HG02642 (cell line): ENCODE data around the gene AVL9.

ENCODE experiments used
- ATAC-seq: cut with Tn5 transposase; IDR thresholded peaks from one replicate; pipeline ENCODE4 v1.9.1; 2021; ENCODE audit warnings: mild to moderate bottlenecking; ENCODE audit not compliant: unreplicated experiment, poor library complexity

AVL9 gene

GRCh38 chr7:32532716-32533115 is 37.4 kb downstream of the AVL9 start:
- ATAC-seq: no peak

GRCh38 chr7:32533276-32534029 is 38.2 kb downstream of the AVL9 start:
- no peak for ATAC-seq

- ATAC-seq: no peak
Observed at GRCh38 chr7:32535162-32535702, 39.9 kb downstream of the AVL9 start.

GRCh38 chr7:32536016-32536415 is 40.7 kb downstream of the AVL9 start:
- ATAC-seq: no peak

- ATAC-seq: no peak
Observed at GRCh38 chr7:32536585-32536984, 41.3 kb downstream of the AVL9 start.

- no peak for ATAC-seq
Observed at GRCh38 chr7:32537760-32538159, 42.5 kb downstream of the AVL9 start.

GRCh38 chr7:32539366-32539765 is 44.1 kb downstream of the AVL9 start:
- ATAC-seq: no peak

GRCh38 chr7:32539919-32540531 is 44.7 kb downstream of the AVL9 start:
- ATAC-seq: no peak

- ATAC-seq: no peak
Observed at GRCh38 chr7:32542595-32542994, 47.3 kb downstream of the AVL9 start.

- ATAC-seq: no peak
Observed at GRCh38 chr7:32559480-32559879, 64.2 kb downstream of the AVL9 start.

GRCh38 chr7:32560075-32560474 is 64.8 kb downstream of the AVL9 start:
- no peak for ATAC-seq

GRCh38 chr7:32561613-32562012 is 66.3 kb downstream of the AVL9 start:
- ATAC-seq: no peak

GRCh38 chr7:32564542-32564941 is 69.3 kb downstream of the AVL9 start:
- no peak for ATAC-seq

- no peak for ATAC-seq
Observed at GRCh38 chr7:32569388-32570289, 74.3 kb downstream of the AVL9 start.

GRCh38 chr7:32573110-32573687 is 77.9 kb downstream of the AVL9 start:
- ATAC-seq: no peak

- no peak for ATAC-seq
Observed at GRCh38 chr7:32574626-32575025, 79.3 kb downstream of the AVL9 start.

GRCh38 chr7:32577421-32577820 is 82.1 kb downstream of the AVL9 start:
- ATAC-seq: no peak

- ATAC-seq: no peak
Observed at GRCh38 chr7:32579776-32580175, 84.5 kb downstream of the AVL9 start.

GRCh38 chr7:32580646-32581045 is 85.4 kb downstream of the AVL9 start:
- ATAC-seq: no peak

- ATAC-seq: no peak
Observed at GRCh38 chr7:32582036-32582435, 86.7 kb downstream of the AVL9 start.
